Dermis microvascular lymphatic vessel endothelial cell (primary cell): ENCODE results near the gene CDCP2. TPM values are rescaled to one million over a fixed set of nuclear protein-coding genes. Genes with fewer than 3 reads are reported as not detected.

Experiments used
- DNase-seq, 2 donors: peaks; one replicate each; pipeline versions ENCODE4 v3.0.0 to v3.0.0-alpha.2; 2010; ENCODE audit warnings: low read depth in 2 of 2
- total RNA-seq: library from RNA; depleted of rRNA; stranded (reverse); fragments of >200 nt; gene quantifications from 2 replicates; pipeline ENCODE4 v1.2.1, GENCODE V29; 2014

Gene CDCP2
- total RNA-seq, 1 donor from 2014 or later, result 0.13 TPM

- peak; percentile 87 to 90 for DNase-seq
Measured at GRCh38 chr1:54137534-54138061, 15.2 kb downstream of the CDCP2 start.

GRCh38 chr1:54136963-54137533 lies 15.8 kb downstream of the CDCP2 start:
- DNase-seq, result no peak

GRCh38 chr1:54136269-54136896 lies 16.4 kb downstream of the CDCP2 start:
- DNase-seq, result no peak

GRCh38 chr1:54135436-54136120 lies 17.2 kb downstream of the CDCP2 start:
- peak in 1 of 2 donors; percentile 75 for DNase-seq

GRCh38 chr1:54134295-54134694 lies 18.5 kb downstream of the CDCP2 start:
- no peak for DNase-seq

GRCh38 chr1:54132495-54132894 lies 20.3 kb downstream of the CDCP2 start:
- no peak for DNase-seq

GRCh38 chr1:54131419-54131818 lies 21.4 kb downstream of the CDCP2 start:
- no peak for DNase-seq

- DNase-seq, result no peak
Measured at GRCh38 chr1:54129858-54130257, 22.9 kb downstream of the CDCP2 start.

- DNase-seq, result no peak
Measured at GRCh38 chr1:54127594-54128300, 25.1 kb downstream of the CDCP2 start.

GRCh38 chr1:54126271-54126815 lies 26.5 kb downstream of the CDCP2 start:
- peak; percentile 33 to 77 for DNase-seq

- peak; percentile 39 to 67 for DNase-seq
Measured at GRCh38 chr1:54125386-54126070, 27.3 kb downstream of the CDCP2 start.

GRCh38 chr1:54124906-54125305 lies 27.9 kb downstream of the CDCP2 start:
- DNase-seq, result no peak

GRCh38 chr1:54124472-54124871 lies 28.3 kb downstream of the CDCP2 start:
- DNase-seq, result no peak

- no peak for DNase-seq
Measured at GRCh38 chr1:54122992-54123391, 29.8 kb downstream of the CDCP2 start.

- no peak for DNase-seq
Measured at GRCh38 chr1:54122135-54122751, 30.6 kb downstream of the CDCP2 start.

GRCh38 chr1:54121482-54122134 lies 31.2 kb downstream of the CDCP2 start:
- peak; percentile 36 to 76 for DNase-seq

GRCh38 chr1:54120698-54121481 lies 31.9 kb downstream of the CDCP2 start:
- DNase-seq, result peak in 1 of 2 donors; percentile 10

GRCh38 chr1:54120018-54120697 lies 32.6 kb downstream of the CDCP2 start:
- DNase-seq, result no peak

- no peak for DNase-seq
Measured at GRCh38 chr1:54118704-54119103, 34.1 kb downstream of the CDCP2 start.
